MM.1S (cell line): ENCODE results near the gene RFC5.

Source experiments
- CTCF ChIP-seq: fragments of 300-600 bp; sonication (generic); IDR thresholded peaks from 2 replicates; pipeline ENCODE4 v1.5.1; 2016; ENCODE audit warnings: antibody characterized with exemption, low read length, mixed read lengths
- EZH2 ChIP-seq: fragments of 300-600 bp; sonication (generic); optimal IDR thresholded peaks from 2 replicates; pipeline ENCODE3; 2017; ENCODE audit warnings: low read depth, mild to moderate bottlenecking, antibody characterized with exemption, low read length, mixed read lengths
- EZH2phosphoT487 ChIP-seq: fragments of 300-600 bp; sonication (generic); IDR thresholded peaks from 2 replicates; pipeline ENCODE4 v1.6.1; 2018; ENCODE audit warnings: antibody characterized with exemption, low read length

GRCh38 chr12:118010903-118011302, 5.6 kb upstream of the RFC5 start:
- no peak for TF ChIP-seq CTCF
- no peak for TF ChIP-seq EZH2
- TF ChIP-seq EZH2phosphoT487, result no peak
